Fibroblast of pulmonary artery (primary cell): ENCODE measurements around the gene KPNA4.

Experiments
- DNase-seq: peaks from one replicate; pipeline ENCODE4 v3.0.0-alpha.2; 2010; ENCODE audit warnings: low read depth
- H3K4me3 ChIP-seq: replicated peaks from 2 replicates; pipeline ENCODE4 v1.5.1; 2011; ENCODE audit warnings: low read depth, mild to moderate bottlenecking, control low read depth, low read length, moderate library complexity
- CTCF ChIP-seq: IDR thresholded peaks from 2 replicates; pipeline ENCODE4 v1.5.1; 2011; ENCODE audit warnings: mild to moderate bottlenecking, control low read depth, low read length, inconsistent platforms; ENCODE audit errors: missing control alignments

KPNA4 gene

GRCh38 chr3:160564258-160564911 lies 986 bp downstream of the KPNA4 start:
- no peak for TF ChIP-seq CTCF
- H3K4me3 ChIP-seq = peak overlapping the region; percentile 89
- no peak for DNase-seq

GRCh38 chr3:160562952-160563351 lies 2.4 kb downstream of the KPNA4 start:
- TF ChIP-seq CTCF = no peak
- H3K4me3 ChIP-seq = peak overlapping the region; percentile 89
- DNase-seq = no peak

- no peak for TF ChIP-seq CTCF
- DNase-seq = no peak
- H3K4me3 ChIP-seq = no peak overlapping the region
Observed at GRCh38 chr3:160557571-160557970, 7.8 kb downstream of the KPNA4 start.

DNA sequence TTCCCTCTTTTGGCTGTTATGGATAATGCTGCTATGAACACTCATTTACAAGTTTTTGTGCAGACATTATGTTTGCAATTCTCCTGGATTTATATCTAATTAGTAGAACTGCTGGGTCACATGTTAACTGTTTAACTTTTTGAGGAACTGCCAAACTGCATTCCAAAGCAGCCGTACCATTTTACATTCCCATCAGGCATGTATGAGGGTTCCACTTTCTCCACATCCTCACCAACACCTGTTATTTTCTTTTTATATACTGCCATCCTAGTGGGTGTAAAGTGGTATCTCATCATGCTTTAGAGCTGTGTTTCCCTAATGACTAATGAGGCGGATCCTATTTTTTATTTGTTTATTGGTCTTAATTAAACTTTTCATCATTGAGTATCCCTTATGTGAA lies 9.2 kb downstream of the KPNA4 start:
- no peak for TF ChIP-seq CTCF
- no peak for DNase-seq
- no peak overlapping the region for H3K4me3 ChIP-seq

- H3K4me3 ChIP-seq = no peak overlapping the region
- no peak for TF ChIP-seq CTCF
- DNase-seq = no peak
Observed at GRCh38 chr3:160554980-160555379, 10.4 kb downstream of the KPNA4 start.

GRCh38 chr3:160553827-160554226 lies 11.5 kb downstream of the KPNA4 start:
- no peak overlapping the region for H3K4me3 ChIP-seq
- no peak for DNase-seq
- no peak for TF ChIP-seq CTCF

DNA sequence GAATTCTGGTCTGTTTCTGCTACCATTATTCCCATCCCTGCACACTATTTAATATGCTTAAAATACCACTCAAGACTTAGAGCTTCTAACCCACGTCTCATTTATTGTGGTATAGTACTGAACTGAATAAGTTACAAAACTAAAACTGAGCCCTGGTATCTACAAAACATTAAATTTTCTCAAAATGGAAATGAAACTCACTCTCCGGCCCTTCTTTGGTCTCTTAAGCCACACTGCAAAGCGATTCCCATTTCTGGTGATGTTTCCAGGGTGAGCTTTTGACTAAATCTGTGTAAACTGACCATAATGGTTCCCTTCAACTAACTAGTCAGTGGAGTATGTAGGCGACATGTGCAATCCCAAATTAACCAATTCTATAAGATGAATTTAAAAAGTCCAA lies 18.6 kb downstream of the KPNA4 start:
- DNase-seq = no peak
- H3K4me3 ChIP-seq = no peak overlapping the region
- no peak for TF ChIP-seq CTCF
